HepG2 (cell line): Measurements from ENCODE around the gene MTOR. TPM values are rescaled to one million over a fixed set of nuclear protein-coding genes. Genes with fewer than 3 reads are reported as not detected.

ENCODE experiments used
- CREM ChIP-seq, 2 experiments: sonication (generic) in 1 of 2; formaldehyde crosslinking in 1 of 2; IDR thresholded peaks; 2 replicates each; pipeline versions ENCODE4 v1.4.0 to v1.6.1; 2016 to 2020; ENCODE audit warnings: antibody characterized with exemption in 1 of 2, mild to moderate bottlenecking in 1 of 2, missing genetic modification reagents in 1 of 2
- DNMT1 ChIP-seq: sonication (generic); formaldehyde crosslinking; IDR thresholded peaks from 2 replicates; pipeline ENCODE4 v1.5.1; 2020; ENCODE audit warnings: mild to moderate bottlenecking, missing genetic modification reagents
- HDAC1 ChIP-seq: sonication (generic); formaldehyde crosslinking; IDR thresholded peaks from 2 replicates; pipeline ENCODE4 v1.5.1; 2020; ENCODE audit warnings: mild to moderate bottlenecking, missing genetic modification reagents
- IRF9 ChIP-seq: sonication (generic); formaldehyde crosslinking; IDR thresholded peaks from 2 replicates; pipeline ENCODE4 v1.8.0; 2022; ENCODE audit warnings: missing genetic modification reagents, mild to moderate bottlenecking, borderline replicate concordance
- KIAA2018 ChIP-seq: sonication (generic); formaldehyde crosslinking; IDR thresholded peaks from 2 replicates; pipeline ENCODE4 v1.5.0; 2020; ENCODE audit warnings: mild to moderate bottlenecking, missing genetic modification reagents, borderline replicate concordance
- KLF12 ChIP-seq: sonication (generic); formaldehyde crosslinking; IDR thresholded peaks from 2 replicates; pipeline ENCODE4 v1.4.0; 2020; ENCODE audit warnings: missing genetic modification reagents, borderline replicate concordance
- PRMT3 ChIP-seq: sonication (generic); formaldehyde crosslinking; IDR thresholded peaks from 2 replicates; pipeline ENCODE4 v1.8.1; 2022; ENCODE audit warnings: low read depth, mild to moderate bottlenecking, moderate library complexity, missing genetic modification reagents, borderline replicate concordance
- RELA ChIP-seq: sonication (generic); formaldehyde crosslinking; IDR thresholded peaks from 2 replicates; pipeline ENCODE4 v1.4.0; 2020; ENCODE audit warnings: missing genetic modification reagents
- TARDBP ChIP-seq: sonication (generic); formaldehyde crosslinking; IDR thresholded peaks from 2 replicates; pipeline ENCODE4 v1.8.0; 2022; ENCODE audit warnings: mild to moderate bottlenecking, missing genetic modification reagents
- THRA ChIP-seq: sonication (generic); formaldehyde crosslinking; IDR thresholded peaks from 2 replicates; pipeline ENCODE4 v1.4.0; 2020; ENCODE audit warnings: missing genetic modification reagents, borderline replicate concordance
- U2AF1 ChIP-seq: fragments of 200-400 bp; formaldehyde crosslinking; optimal IDR thresholded peaks from 2 replicates; pipeline ENCODE3; 2017; ENCODE audit warnings: mild to moderate bottlenecking, low read depth, low read length
- ZNF180 ChIP-seq: sonication (generic); formaldehyde crosslinking; IDR thresholded peaks from 2 replicates; pipeline ENCODE4 v1.4.0; 2020; ENCODE audit warnings: low read depth, missing genetic modification reagents, borderline replicate concordance
- ZNF251 ChIP-seq: sonication (generic); formaldehyde crosslinking; IDR thresholded peaks from 2 replicates; pipeline ENCODE4 v1.9.0; 2021; ENCODE audit warnings: mild to moderate bottlenecking, missing genetic modification reagents
- ZNF280D ChIP-seq: sonication (generic); formaldehyde crosslinking; IDR thresholded peaks from 2 replicates; pipeline ENCODE4 v1.5.1; 2020; ENCODE audit warnings: mild to moderate bottlenecking, missing genetic modification reagents
- ZSCAN22 ChIP-seq: sonication (generic); formaldehyde crosslinking; IDR thresholded peaks from 2 replicates; pipeline ENCODE4 v1.4.0; 2020; ENCODE audit warnings: mild to moderate bottlenecking, missing genetic modification reagents
- polyA plus RNA-seq, 8 experiments: library from polyadenylated mRNA; depleted of rRNA in 3 of 8; stranded (reverse) in 7 of 8; unstranded in 1 of 8; fragments of >200 nt; fragmentation: Illumina TruSeq in 4 of 8; extraction: Trizol in 4 of 8; gene quantifications; 2 replicates each; pipeline versions ENCODE4 v1.2.1 to v1.2.3, GENCODE V29; 2011 to 2016; ENCODE audit warnings: low read depth in 4 of 8, missing spikeins in 1 of 8, mixed read lengths in 1 of 8; ENCODE audit not compliant: insufficient read depth in 1 of 8
- total RNA-seq, 5 experiments: library from RNA; depleted of rRNA; stranded (reverse); fragments of >200 nt; fragmentation: Illumina TruSeq; extraction: Trizol; gene quantifications; 2 replicates each; pipeline ENCODE4 v1.2.3, GENCODE V29; 2016; ENCODE audit warnings: low read depth in 1 of 5

MTOR gene
- total and polyA plus RNA-seq, 2 of the 13 experiments (the other 11 are each of a cell fraction or from before 2014, with no cell fraction given), result 24.6 to 34.6 TPM

GRCh38 chr1:11211925-11212587, 50.3 kb downstream of the MTOR start (continued):
- TF ChIP-seq KIAA2018 (CRISPR knock-in tag) (no peak), HDAC1 (CRISPR knock-in tag) (no peak), TARDBP (CRISPR knock-in tag) (no peak), U2AF1 (no peak), ZNF180 (CRISPR knock-in tag) (no peak), PRMT3 (no peak), CREM (IDR thresholded peaks at IDR 0.05) (peak; percentile 24; the same call in 1 of the 2 replicates), CREM (CRISPR knock-in tag; IDR thresholded peaks at IDR 0.05) (no peak), ZNF251 (CRISPR knock-in tag) (no peak), DNMT1 (CRISPR knock-in tag) (no peak), IRF9 (CRISPR knock-in tag) (no peak), THRA (no peak), KLF12 (CRISPR knock-in tag) (no peak), ZSCAN22 (CRISPR knock-in tag) (no peak), RELA (CRISPR knock-in tag) (no peak), ZNF280D (CRISPR knock-in tag) (no peak)
